Panc1 (cell line): ENCODE measurements around the gene NMB. TPM values are rescaled to one million over a fixed set of nuclear protein-coding genes. Genes with fewer than 3 reads are reported as not detected.

Experiments
- ATAC-seq: fragments of 200-7000 bp; cut with Tn5 transposase; 2 replicates; pipeline ENCODE4 v1.9.1; 2020; ENCODE audit warnings: mild to moderate bottlenecking, moderate library complexity
- BruUV-seq: library from RNA; stranded (reverse); fragments of 400-500 nt; replicated peaks from 2 replicates; lab custom pipeline; 2021; lab: Mats Ljungman, UMichigan
- CTCF ChIA-PET: fragments of 300-600 bp; sonication (Branson Sonifier 250); formaldehyde crosslinking; loops from one replicate; lab custom pipeline; 2022; ENCODE audit warnings: antibody characterized with exemption; lab: Charles Lee
- POLR2A ChIA-PET: fragments of 300-600 bp; sonication (Branson Sonifier 250); formaldehyde crosslinking; loops from one replicate; lab custom pipeline; 2022; ENCODE audit warnings: antibody characterized with exemption; lab: Charles Lee
- DNase-seq: peaks from one replicate; pipeline ENCODE4 v3.0.0-alpha.2; 2010; ENCODE audit warnings: low read depth, low spot score
- H3K27ac ChIP-seq: 2 replicates; pipeline ENCODE4 v1.5.1; 2011; ENCODE audit warnings: mild to moderate bottlenecking, low read length, inconsistent platforms
- H3K27me3 ChIP-seq: fragments of 200-500 bp; sonication (Bioruptor generic); 2 replicates; pipeline ENCODE4 v1.6.0; 2014; ENCODE audit warnings: low read length, inconsistent platforms; ENCODE audit not compliant: control insufficient read depth, insufficient read depth
- H3K36me3 ChIP-seq: fragments of 200-500 bp; sonication (Bioruptor generic); 2 replicates; pipeline ENCODE4 v1.5.1; 2014; ENCODE audit warnings: inconsistent platforms, mild to moderate bottlenecking, low read length, moderate library complexity; ENCODE audit not compliant: control insufficient read depth, insufficient read depth
- H3K4me1 ChIP-seq: 2 replicates; pipeline ENCODE4 v1.5.1; 2011; ENCODE audit warnings: inconsistent platforms, mild to moderate bottlenecking, low read length, moderate library complexity; ENCODE audit not compliant: control insufficient read depth, insufficient read depth
- H3K4me3 ChIP-seq, 2 experiments: 2 replicates each; pipeline ENCODE4 v1.5.1; 2011 to 2012; ENCODE audit warnings: low read depth in 2 of 2, low read length in 2 of 2, mild to moderate bottlenecking in 2 of 2, inconsistent platforms in 1 of 2, moderate library complexity in 1 of 2
- H3K9me3 ChIP-seq: fragments of 200-500 bp; sonication (Bioruptor generic); 2 replicates; pipeline ENCODE4 v1.5.1; 2014; ENCODE audit warnings: low read depth, mild to moderate bottlenecking, inconsistent platforms, low read length, moderate library complexity; ENCODE audit not compliant: control insufficient read depth, insufficient read depth
- CTCF ChIP-seq: fragments of 450-650 bp; IDR thresholded peaks from 2 replicates; pipeline ENCODE4 v1.5.1; 2017; ENCODE audit warnings: mild to moderate bottlenecking
- POLR2AphosphoS5 ChIP-seq: IDR thresholded peaks from 2 replicates; pipeline ENCODE4 v1.6.1; 2012; ENCODE audit warnings: mild to moderate bottlenecking, low read depth, low read length, moderate library complexity
- REST ChIP-seq, 2 experiments: IDR thresholded peaks; 2 replicates each; pipeline ENCODE4 v1.6.1; 2011 to 2012; ENCODE audit warnings: low read depth in 2 of 2, control low read depth in 1 of 2, low read length in 1 of 2, mild to moderate bottlenecking in 1 of 2, moderate library complexity in 1 of 2; ENCODE audit not compliant: insufficient read depth in 1 of 2
- SIN3A ChIP-seq: IDR thresholded peaks from 2 replicates; pipeline ENCODE4 v1.6.1; 2012; ENCODE audit warnings: low read depth, mild to moderate bottlenecking, low read length, moderate library complexity, borderline replicate concordance; ENCODE audit not compliant: insufficient read depth
- TCF7L2 ChIP-seq: IDR thresholded peaks from 2 replicates; pipeline ENCODE4 v1.6.1; 2011; ENCODE audit warnings: mild to moderate bottlenecking, low read depth, low read length, inconsistent platforms
- in situ Hi-C: cut with HindIII; loops from 2 replicates; pipeline ENCODE4 v1.10.0; 2016; ENCODE audit warnings: low sequenced_read_pairs, low pct_unique_long_range_greater_than_20kb
- intact Hi-C: fragments of 100-400 bp; cut with micrococcal nuclease; formaldehyde crosslinking; loops from one replicate; pipeline ENCODE4 v1.10.0; 2022; ENCODE audit not compliant: unreplicated experiment
- total RNA-seq: library from RNA; stranded (reverse); gene quantifications from one replicate; pipeline ENCODE4 v1.2.1, GENCODE V29; 2021; ENCODE audit not compliant: unreplicated experiment

NMB gene
- total RNA-seq, 1 experiment from 2014 or later: 9.5 TPM

GRCh38 chr15:84638103-84638502 is 19.9 kb downstream of the NMB start:
- no peaks in the 10 kb centered on the region; the same call in none of the 2 replicates for H3K36me3 ChIP-seq
- ATAC-seq (peak; percentile 39; the same call in 1 of the 2 replicates), DNase-seq (no peak)
- H3K9me3 ChIP-seq: no peaks in the 10 kb centered on the region
- BruUV-seq: no TSS peak
- no peak overlapping the region for H3K4me3 ChIP-seq
- in situ Hi-C loops (no loop called here), intact Hi-C loops (loop anchor here (2.0 kb wide), 1 partner anchor 39 kb away; no protein-coding TSS in a partner anchor)
- ChIA-PET CTCF (interaction anchor here (1.2 to 1.6 kb wide), 2 partner anchors 38 to 39 kb away, joined by 3 to 8 read pairs; no protein-coding TSS in a partner anchor), POLR2A (interaction anchor here (0.5 kb wide), 1 partner anchor 240 kb away, joined by 3 read pairs; no protein-coding TSS in a partner anchor)
- TF ChIP-seq CTCF (no peak; the same call in 1 of the 2 replicates), POLR2AphosphoS5 (peak; percentile 42; the same call in 1 of the 2 replicates), REST (IDR thresholded peaks at IDR 0.05; ENCODE audit: insufficient read depth in 1 of 2, low read depth in 2 of 2, low read length in 1 of 2) (no peak)
- H3K4me1 ChIP-seq: peaks cover 6% of the 10 kb centered on the region
- no peaks in the 10 kb centered on the region for H3K27me3 ChIP-seq
- no peak overlapping the region for H3K27ac ChIP-seq

- ChIA-PET CTCF (no interaction called here), POLR2A (interaction anchor here (0.5 kb wide), 1 partner anchor 15 kb away, joined by 6 read pairs; no protein-coding TSS in a partner anchor)
- H3K4me1 ChIP-seq: peaks cover 17% of the 10 kb centered on the region
- intact Hi-C loops (no loop called here), in situ Hi-C loops (no loop called here)
- BruUV-seq: no TSS peak
- no peak for ATAC-seq
- DNase-seq: no peak
- peak overlapping the region; percentile 68 for H3K27ac ChIP-seq
- H3K36me3 ChIP-seq: peaks cover 4% of the 10 kb centered on the region
- no peaks in the 10 kb centered on the region for H3K27me3 ChIP-seq
- TF ChIP-seq CTCF (no peak; the same call in 1 of the 2 replicates), POLR2AphosphoS5 (no peak), SIN3A (no peak), TCF7L2 (no peak), REST (IDR thresholded peaks at IDR 0.05; ENCODE audit: insufficient read depth in 1 of 2, low read depth in 2 of 2, low read length in 1 of 2) (no peak)
- H3K4me3 ChIP-seq: peak overlapping the region; percentile 81 to 92
- H3K9me3 ChIP-seq: no peaks in the 10 kb centered on the region
Measured at GRCh38 chr15:84634228-84634837, 23.7 kb downstream of the NMB start.
